Stimulated activated CD4-positive, alpha-beta T cell treated with anti-CD3 and anti-CD28 coated beads, Interleukin-15, amount 100 ng/mL, for 48 hours (primary cell): ENCODE results near the gene UBAC2.
"Not testable (repeated sequence)": the region's sequence is repeated elsewhere in the genome, so short reads cannot be mapped to it uniquely, and the experiment has no call there.

Source experiments
- DNase-seq, 2 donors: peaks; one replicate each; pipeline ENCODE4 v3.0.0-alpha.2; 2020; ENCODE audit warnings: low read depth in 2 of 2

The UBAC2 gene

DNA sequence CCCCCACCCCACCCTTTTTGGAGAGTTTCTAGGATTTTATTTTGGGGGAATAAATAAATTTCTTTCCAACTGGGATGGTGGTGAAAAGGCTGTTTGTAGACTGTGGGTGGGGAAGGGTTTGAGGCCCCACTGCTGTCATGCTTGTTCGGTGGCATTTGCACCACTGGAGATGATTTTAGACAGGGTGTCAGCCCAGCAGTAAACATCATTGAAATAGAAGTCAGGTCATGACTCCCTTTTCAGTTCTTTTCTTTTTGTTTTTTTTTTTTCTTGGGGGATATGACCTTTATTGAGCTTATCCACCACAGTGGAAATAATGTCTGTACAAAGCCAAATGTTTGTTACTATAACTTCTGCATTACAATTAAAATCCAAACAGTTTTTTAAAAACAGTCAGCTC lies 14.1 kb downstream of the UBAC2 start:
- DNase-seq, result no peak

DNA sequence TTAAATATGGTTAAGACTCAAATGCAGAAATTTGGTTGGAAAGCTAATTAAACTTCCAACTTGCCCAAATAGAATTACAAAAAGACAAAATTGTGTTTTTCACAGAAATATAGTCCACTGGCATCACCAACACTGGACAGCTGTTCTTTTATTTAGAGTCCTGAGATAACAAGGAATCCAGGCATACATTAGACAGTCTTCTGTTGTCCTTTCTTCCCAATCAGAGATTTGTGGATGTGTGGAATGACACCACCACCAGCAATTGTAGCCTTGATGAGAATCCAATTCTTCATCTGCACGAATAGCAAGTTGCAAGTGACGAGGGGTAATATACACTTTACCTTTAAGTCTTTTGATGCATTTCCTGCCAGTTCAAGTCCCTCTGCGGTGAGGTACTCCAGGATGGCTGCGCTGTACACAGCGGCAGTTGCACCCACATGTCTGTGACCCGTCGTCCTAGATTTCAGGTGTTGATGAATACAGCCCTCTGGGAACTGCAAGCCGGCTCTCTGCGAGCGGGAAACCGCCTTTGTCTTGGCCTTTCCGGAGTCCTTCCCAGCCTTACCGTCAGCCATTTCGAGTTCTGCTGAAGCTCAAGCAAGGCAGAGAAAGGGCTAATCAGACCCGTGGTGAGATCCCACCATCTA lies 14.7 kb downstream of the UBAC2 start:
- DNase-seq, result peak in 1 of 2 donors; percentile 43

GRCh38 chr13:99217461-99218110 lies 16.9 kb downstream of the UBAC2 start:
- no peak for DNase-seq

- no peak for DNase-seq
Measured at GRCh38 chr13:99218126-99218525, 17.5 kb downstream of the UBAC2 start.

- DNase-seq, result no peak
Measured at GRCh38 chr13:99218545-99218944, 17.9 kb downstream of the UBAC2 start.

DNA sequence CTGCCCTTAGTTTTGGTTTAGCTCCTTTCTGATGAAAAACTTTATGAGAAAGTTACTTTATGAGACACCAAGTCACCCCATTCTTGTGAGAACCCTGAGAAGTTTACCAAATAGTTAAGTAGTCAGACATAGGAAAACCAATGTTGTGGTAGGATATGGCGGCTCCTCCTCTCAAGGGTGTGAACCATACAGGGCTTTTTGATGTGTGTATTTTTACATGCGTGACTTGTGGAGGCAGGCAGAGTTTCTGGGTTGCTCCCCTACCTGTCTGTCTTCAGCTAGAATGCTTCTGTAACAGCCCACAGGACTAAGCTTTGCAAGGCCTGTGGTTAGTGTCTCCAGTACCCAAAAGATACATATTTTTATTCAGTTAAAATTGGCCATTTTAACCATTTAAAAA lies 18.3 kb downstream of the UBAC2 start:
- peak in 1 of 2 donors; percentile 31 for DNase-seq

DNA sequence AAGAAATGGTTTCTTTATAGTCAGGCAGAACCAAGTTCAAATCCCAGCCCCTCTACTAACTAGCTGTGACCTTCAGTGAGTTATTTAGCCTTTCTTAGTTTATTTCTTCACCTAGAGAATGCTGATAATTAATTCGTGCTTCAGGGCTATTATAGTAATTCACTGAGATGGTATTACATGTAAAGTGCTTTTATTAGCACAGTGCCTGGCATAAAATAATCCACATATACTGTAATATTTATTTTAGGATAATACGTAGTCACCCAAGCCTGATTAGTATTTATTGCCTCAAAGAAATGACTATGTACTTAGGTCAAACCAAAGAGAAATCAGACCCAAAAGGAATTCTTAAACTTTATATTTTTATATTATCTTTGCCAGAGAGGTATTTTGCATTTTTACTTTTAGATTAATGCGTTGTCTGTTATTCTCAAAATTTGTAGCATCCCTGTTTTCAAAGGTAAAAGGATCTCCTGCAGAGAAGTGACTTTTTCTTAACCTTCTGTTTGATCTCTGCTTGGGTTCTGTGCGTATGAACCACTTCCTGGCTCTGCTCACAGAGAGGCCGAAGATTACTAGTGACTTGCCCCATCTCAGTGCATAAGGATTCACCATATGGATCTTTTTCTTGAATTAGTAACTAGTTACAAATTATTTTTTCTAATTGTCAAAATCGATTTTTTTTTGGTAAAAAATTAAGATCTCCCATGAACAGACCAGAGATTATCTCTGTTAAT lies 19.7 kb downstream of the UBAC2 start:
- DNase-seq, result no peak

DNA sequence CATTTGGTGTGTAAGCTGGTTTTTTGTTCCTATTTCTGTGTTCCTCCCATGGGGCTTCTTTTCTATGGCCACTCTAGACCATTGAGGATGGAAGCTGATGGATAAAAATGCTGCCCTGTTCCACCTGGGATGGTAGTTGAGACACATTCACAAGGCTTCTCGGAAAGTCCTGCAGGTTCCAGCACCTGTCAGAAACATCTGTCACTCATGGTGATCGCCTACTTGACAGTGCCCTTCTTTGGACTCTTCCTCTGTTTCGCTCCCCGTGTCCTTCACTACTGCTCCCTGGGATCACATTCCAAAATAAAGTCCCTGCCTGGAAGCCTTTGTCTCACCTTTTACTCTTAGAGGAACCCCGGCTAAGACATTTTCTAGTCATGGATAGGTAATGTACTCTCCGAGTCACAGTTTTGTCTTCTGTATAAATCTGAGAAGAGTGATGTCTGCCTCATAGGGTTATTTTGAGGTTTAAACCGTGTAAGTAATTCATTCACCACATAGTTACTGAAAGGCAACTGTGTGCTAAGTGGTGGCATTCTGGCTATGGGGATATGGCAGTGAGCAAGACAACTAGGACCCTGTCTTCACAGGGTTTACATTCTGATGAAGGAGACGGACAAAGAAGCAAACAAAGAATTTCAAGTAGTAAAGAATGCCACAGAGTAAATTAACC lies 21.0 kb downstream of the UBAC2 start:
- DNase-seq, result no peak

GRCh38 chr13:99223587-99223986 lies 22.9 kb downstream of the UBAC2 start:
- no peak for DNase-seq

DNA sequence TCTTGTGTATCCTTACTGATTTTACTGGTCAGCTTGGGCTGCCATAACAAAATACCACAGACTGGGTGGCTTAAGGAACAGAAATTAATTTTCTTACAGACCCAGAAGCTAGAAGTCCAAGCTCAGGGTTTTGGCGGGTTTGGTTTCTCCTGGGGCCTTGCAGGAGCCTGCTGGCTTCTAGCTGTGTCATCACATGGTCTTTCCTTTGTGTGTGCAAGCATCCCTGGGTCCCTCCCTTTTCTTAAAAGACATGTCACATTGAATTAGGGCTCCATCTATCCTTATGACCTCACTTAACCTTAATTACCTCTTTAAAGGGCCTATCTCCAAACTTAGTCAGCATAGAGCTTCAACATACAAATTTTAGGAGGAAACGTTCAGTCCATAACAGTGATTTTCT lies 23.4 kb downstream of the UBAC2 start:
- no peak for DNase-seq

GRCh38 chr13:99225078-99225477 lies 24.4 kb downstream of the UBAC2 start:
- no peak for DNase-seq

DNA sequence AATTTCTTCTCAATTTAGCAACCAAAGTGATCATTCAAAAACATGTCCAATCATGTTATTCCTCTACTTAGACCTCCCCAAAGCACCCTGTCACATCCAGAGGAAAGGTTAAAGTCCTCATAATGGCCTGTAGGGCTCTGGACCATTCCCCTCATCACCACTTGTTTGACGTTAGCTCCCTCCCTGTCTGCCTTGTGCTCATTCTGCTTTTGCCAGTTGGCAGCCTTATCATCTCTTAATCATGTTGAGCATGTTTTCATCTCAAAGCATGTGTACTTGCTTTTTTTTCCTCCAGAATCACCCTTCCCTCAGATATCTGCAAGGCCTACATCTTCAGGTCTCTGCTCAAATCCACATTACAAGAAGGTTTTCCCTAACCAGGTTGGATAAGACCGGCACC lies 25.9 kb downstream of the UBAC2 start:
- DNase-seq, result no peak

DNA sequence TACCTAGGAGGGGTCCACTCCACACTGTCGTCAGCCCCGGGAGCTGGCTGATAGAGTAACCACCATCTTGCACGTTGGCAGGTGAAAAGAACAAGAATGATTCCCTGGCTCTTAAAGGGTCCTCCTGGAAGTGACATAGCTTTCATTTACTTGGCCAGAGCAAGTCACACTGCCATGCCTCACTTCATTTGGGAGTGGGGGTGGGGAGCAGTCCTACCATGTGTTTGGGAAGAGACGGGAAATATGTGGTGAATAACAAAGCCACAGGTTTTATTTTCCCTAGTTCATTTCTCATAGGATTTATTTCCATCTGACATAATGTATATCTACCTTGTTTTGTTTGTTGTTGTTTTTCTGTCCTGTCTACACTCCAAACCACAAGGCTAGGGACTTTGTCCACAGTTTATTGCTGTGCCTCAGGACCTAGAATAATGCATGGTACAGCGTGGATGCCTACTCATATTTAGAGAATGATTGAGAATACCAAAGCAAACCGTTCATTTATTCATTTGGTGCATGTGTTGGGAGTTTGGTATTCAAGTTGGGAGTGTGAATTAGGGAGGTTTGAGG lies 26.8 kb downstream of the UBAC2 start:
- no peak for DNase-seq

- DNase-seq, result no peak
Measured at GRCh38 chr13:99227909-99228688, 27.4 kb downstream of the UBAC2 start.

GRCh38 chr13:99228737-99229691 lies 28.4 kb downstream of the UBAC2 start:
- DNase-seq, result no peak

DNA sequence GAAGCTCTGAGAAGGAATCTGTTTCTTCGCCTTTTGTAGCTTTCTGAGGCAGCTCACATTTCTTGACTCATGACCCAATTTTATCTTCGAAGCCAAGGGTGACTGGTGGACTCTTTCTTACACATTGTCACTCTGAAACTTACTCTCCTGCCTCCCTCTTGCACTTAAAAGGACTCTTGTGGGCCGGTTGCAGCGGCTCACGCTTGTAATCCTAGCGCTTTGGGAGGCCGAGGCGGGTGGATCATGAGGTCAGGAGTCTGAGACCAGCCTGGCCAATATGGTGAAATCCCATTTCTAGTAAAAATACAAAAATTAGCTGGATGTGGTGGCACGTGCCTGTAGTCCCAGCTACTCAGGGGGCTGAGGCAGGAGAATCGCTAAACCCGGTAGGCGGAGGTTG lies 29.9 kb downstream of the UBAC2 start:
- DNase-seq, result not testable (repeated sequence)

- DNase-seq, result no peak
Measured at GRCh38 chr13:99230991-99231390, 30.3 kb downstream of the UBAC2 start.

GRCh38 chr13:99231721-99232120 lies 31.1 kb downstream of the UBAC2 start:
- no peak for DNase-seq

DNA sequence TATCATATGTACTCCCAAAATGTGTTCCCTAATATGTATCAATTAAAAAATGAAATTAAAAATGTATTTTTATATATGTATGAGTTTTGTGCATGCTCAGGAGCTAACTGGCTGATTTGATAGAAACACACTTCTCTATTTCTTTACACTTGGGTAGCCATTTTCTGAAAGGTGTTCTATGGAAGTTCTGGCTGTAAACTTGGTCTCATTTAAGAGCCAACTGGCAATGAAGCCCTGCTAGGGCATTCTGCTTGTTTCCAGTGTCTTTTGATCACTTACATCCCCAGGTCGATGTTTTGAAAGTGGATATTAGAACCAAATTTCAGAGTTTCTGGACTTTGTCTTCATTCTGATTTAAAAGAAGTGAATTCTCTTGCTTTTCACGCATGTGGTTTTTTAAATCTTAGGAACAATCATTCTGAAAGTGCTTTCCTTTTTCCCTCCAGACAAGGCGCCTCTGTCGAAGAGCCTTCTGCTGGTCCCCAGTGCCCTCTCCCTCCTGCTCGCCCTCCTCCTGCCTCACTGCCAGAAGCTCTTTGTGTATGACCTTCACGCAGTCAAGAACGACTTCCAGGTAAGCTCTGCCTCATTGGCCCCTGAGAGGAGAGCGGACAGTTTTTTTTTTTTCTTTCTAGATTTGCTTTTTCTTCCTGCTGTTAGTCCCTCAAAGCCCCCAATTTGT lies 37.5 kb downstream of the UBAC2 start:
- DNase-seq, result peak in 1 of 2 donors; percentile 25

DNA sequence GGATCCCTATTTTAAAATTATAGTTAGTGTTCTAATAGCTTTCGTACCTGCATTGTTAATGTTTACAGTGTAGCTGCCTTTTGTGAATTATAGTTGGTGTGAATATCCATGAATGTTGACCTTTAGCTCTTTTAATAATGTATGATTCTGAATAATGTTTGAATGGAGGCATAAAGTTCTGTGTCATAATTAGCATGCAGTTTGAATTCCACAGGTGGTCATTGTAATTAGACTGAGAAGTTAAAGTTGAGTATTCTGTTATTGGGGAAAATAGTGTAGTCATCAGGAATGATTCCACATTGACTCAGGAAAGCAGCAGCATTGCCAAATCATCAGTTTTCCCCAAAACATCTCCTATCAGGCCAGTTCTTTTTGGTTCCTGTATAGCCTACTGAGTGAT lies 45.4 kb downstream of the UBAC2 start:
- DNase-seq, result no peak
